SK-N-SH (cell line): ENCODE data around the gene NPTX1.

Experiments
- EZH2phosphoT487 ChIP-seq: fragments of 200-600 bp; sonication (generic); IDR thresholded peaks from 2 replicates; pipeline ENCODE4 v1.6.1; 2017; ENCODE audit warnings: low read depth, mixed run types, mild to moderate bottlenecking, antibody characterized with exemption, moderate library complexity, borderline replicate concordance
- POLR2AphosphoS5 ChIP-seq: IDR thresholded peaks from 2 replicates; pipeline ENCODE4 v1.6.1; 2012; ENCODE audit warnings: low read depth, low read length
- RFX5 ChIP-seq: IDR thresholded peaks from 2 replicates; pipeline ENCODE4 v1.6.1; 2012; ENCODE audit warnings: mild to moderate bottlenecking, improper control_type of control experiment, low read length
- SIN3A ChIP-seq: IDR thresholded peaks from 2 replicates; pipeline ENCODE4 v1.6.1; 2012; ENCODE audit warnings: low read depth, mild to moderate bottlenecking, low read length, moderate library complexity, borderline replicate concordance
- TAF1 ChIP-seq: IDR thresholded peaks from 2 replicates; pipeline ENCODE4 v1.6.1; 2012; ENCODE audit warnings: low read depth, mild to moderate bottlenecking, low read length, moderate library complexity, borderline replicate concordance
- TEAD4 ChIP-seq: IDR thresholded peaks from 2 replicates; pipeline ENCODE4 v1.4.0; 2012; ENCODE audit warnings: mild to moderate bottlenecking, borderline replicate concordance; ENCODE audit not compliant: insufficient read depth
- TF ChIP-seq, protein P1 (sequence below): fragments of 200-600 bp; sonication (generic); IDR thresholded peaks from 2 replicates; pipeline ENCODE4 v1.6.1; 2017; ENCODE audit warnings: antibody characterized with exemption, mild to moderate bottlenecking, moderate library complexity

DNA sequence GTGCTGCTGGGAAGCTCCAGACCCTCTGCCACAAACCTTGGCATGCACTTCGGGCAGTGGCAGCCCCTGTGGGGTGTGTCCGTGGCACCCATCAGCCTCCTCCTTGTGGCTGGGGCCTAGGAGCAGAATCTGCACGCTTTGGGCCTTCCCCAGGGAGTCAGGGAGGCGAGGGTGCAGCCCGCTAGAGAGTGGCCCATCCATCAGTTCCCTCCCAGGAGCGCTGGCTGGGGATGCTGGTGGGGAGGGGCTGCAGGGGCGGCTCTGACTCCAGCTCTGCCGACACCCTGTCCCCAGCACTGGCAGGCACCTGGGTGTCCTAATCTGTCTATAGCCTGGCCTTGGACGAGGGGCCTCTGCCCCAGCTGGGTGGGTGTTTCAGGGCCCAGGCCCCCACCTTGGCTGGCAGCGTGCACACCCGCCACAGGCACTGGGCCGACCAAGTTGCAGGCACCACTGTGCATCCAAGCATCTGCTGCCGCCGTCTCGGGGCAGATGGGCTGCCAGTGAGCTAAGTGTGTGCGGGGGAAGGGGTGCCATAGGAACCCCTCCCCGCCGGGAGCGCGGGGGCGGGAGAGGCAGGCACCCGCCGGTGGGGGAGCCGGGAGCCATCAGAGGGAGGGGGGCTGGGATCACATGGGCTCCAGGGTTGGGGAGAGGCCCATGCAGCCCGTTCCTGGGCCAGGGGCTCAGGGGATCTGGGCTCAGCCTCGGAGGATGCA, 31.2 kb downstream of the NPTX1 start:
- TF ChIP-seq EZH2phosphoT487, result no peak
- TF ChIP-seq, protein P1, sequence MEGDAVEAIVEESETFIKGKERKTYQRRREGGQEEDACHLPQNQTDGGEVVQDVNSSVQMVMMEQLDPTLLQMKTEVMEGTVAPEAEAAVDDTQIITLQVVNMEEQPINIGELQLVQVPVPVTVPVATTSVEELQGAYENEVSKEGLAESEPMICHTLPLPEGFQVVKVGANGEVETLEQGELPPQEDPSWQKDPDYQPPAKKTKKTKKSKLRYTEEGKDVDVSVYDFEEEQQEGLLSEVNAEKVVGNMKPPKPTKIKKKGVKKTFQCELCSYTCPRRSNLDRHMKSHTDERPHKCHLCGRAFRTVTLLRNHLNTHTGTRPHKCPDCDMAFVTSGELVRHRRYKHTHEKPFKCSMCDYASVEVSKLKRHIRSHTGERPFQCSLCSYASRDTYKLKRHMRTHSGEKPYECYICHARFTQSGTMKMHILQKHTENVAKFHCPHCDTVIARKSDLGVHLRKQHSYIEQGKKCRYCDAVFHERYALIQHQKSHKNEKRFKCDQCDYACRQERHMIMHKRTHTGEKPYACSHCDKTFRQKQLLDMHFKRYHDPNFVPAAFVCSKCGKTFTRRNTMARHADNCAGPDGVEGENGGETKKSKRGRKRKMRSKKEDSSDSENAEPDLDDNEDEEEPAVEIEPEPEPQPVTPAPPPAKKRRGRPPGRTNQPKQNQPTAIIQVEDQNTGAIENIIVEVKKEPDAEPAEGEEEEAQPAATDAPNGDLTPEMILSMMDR, result no peak
- TF ChIP-seq POLR2AphosphoS5, result no peak
- TF ChIP-seq TAF1, result no peak
- TF ChIP-seq RFX5, result no peak
- TF ChIP-seq TEAD4, result no peak
- no peak for TF ChIP-seq SIN3A
